Stomach (tissue), 4 donors: Measurements from ENCODE around the gene WWP2.
"Not testable (repeated sequence)": the region's sequence is repeated elsewhere in the genome, so short reads cannot be mapped to it uniquely, and the experiment has no call there.

Experiments
- CTCF ChIP-seq, 7 experiments: fragments of 450-650 bp in 4 of 7; fragments of 200-600 bp in 3 of 7; sonication (generic) in 3 of 7; IDR thresholded peaks; one replicate each; pipeline ENCODE4 v1.5.1; 2016 to 2019; ENCODE audit warnings: antibody characterized with exemption in 7 of 7, control low read depth in 2 of 7, mild to moderate bottlenecking in 1 of 7
- EP300 ChIP-seq: sonication (generic); formaldehyde crosslinking; IDR thresholded peaks from one replicate; pipeline ENCODE4 v1.6.1; 2017; ENCODE audit warnings: antibody characterized with exemption
- POLR2A ChIP-seq, 4 donors: fragments of 450-650 bp; IDR thresholded peaks; one replicate each; pipeline ENCODE4 v1.6.1; 2016; ENCODE audit warnings: antibody characterized with exemption in 4 of 4, control low read depth in 2 of 4, mild to moderate bottlenecking in 1 of 4, moderate library complexity in 1 of 4
- POLR2AphosphoS5 ChIP-seq, 3 donors: sonication (generic); formaldehyde crosslinking; IDR thresholded peaks; one replicate each; pipeline ENCODE4 v1.6.1; 2016; ENCODE audit warnings: antibody characterized with exemption in 3 of 3

- TF ChIP-seq POLR2A (IDR thresholded peaks at IDR 0.05); CTCF (IDR thresholded peaks at IDR 0.05); POLR2AphosphoS5 (IDR thresholded peaks at IDR 0.05); EP300: not testable (repeated sequence)
These were observed 207.5 kb downstream of the WWP2 start for GRCh38 chr16:69969657-69970056.
